ENCODE measurements around the gene OCA2. TPM values are rescaled to one million over a fixed set of nuclear protein-coding genes. Genes with fewer than 3 reads are reported as not detected.

The OCA2 gene
- total and polyA plus RNA-seq, 2 experiments from 2014 or later = 0.49 to 0.63 TPM

- H3K9me3 ChIP-seq (ENCODE audit: low read depth) = no peaks in the 10 kb centered on the region
- no peak for DNase-seq (ENCODE audit: low read depth in 1 of 2, low spot score in 1 of 2)
- no peak overlapping the region for H3K4me3 ChIP-seq
- no peaks in the 10 kb centered on the region for H3K27me3 ChIP-seq
- TF ChIP-seq CTCF (IDR thresholded peaks at IDR 0.05; ENCODE audit: low read depth, low read length) = no peak
- H3K27ac ChIP-seq = no peak overlapping the region
- H3K4me1 ChIP-seq (ENCODE audit: low read depth) = no peaks in the 10 kb centered on the region
- H3K36me3 ChIP-seq = no peaks in the 10 kb centered on the region
Measured at GRCh38 chr15:27870320-27870719, 228.8 kb downstream of the OCA2 start.

GRCh38 chr15:27869697-27870281 lies 229.3 kb downstream of the OCA2 start:
- no peaks in the 10 kb centered on the region for H3K27me3 ChIP-seq
- no peak for DNase-seq (ENCODE audit: low read depth in 1 of 2, low spot score in 1 of 2)
- H3K9me3 ChIP-seq (ENCODE audit: low read depth) = no peaks in the 10 kb centered on the region
- H3K27ac ChIP-seq = no peak overlapping the region
- no peak for TF ChIP-seq CTCF (IDR thresholded peaks at IDR 0.05; ENCODE audit: low read depth, low read length)
- no peaks in the 10 kb centered on the region for H3K36me3 ChIP-seq
- H3K4me3 ChIP-seq = no peak overlapping the region
- no peaks in the 10 kb centered on the region for H3K4me1 ChIP-seq (ENCODE audit: low read depth)

- no peaks in the 10 kb centered on the region for H3K36me3 ChIP-seq
- no peak for TF ChIP-seq CTCF (IDR thresholded peaks at IDR 0.05; ENCODE audit: low read depth, low read length)
- no peaks in the 10 kb centered on the region for H3K4me1 ChIP-seq (ENCODE audit: low read depth)
- H3K9me3 ChIP-seq (ENCODE audit: low read depth) = no peaks in the 10 kb centered on the region
- DNase-seq (ENCODE audit: low read depth in 1 of 2, low spot score in 1 of 2) = no peak
- no peak overlapping the region for H3K27ac ChIP-seq
- no peak overlapping the region for H3K4me3 ChIP-seq
- no peaks in the 10 kb centered on the region for H3K27me3 ChIP-seq
Measured at GRCh38 chr15:27868828-27869404, 230.2 kb downstream of the OCA2 start.

GRCh38 chr15:27867861-27868260 lies 231.3 kb downstream of the OCA2 start:
- Histone ChIP-seq H3K4me3 (no peak overlapping the region), H3K4me1 (ENCODE audit: low read depth) (no peaks in the 10 kb centered on the region), H3K36me3 (no peaks in the 10 kb centered on the region), H3K9me3 (ENCODE audit: low read depth) (no peaks in the 10 kb centered on the region), H3K27me3 (no peaks in the 10 kb centered on the region), H3K27ac (no peak overlapping the region)
- no peak for DNase-seq (ENCODE audit: low read depth in 1 of 2, low spot score in 1 of 2)
- TF ChIP-seq CTCF (IDR thresholded peaks at IDR 0.05; ENCODE audit: low read depth, low read length) = no peak

- Histone ChIP-seq H3K9me3 (ENCODE audit: low read depth) (no peaks in the 10 kb centered on the region), H3K4me3 (no peak overlapping the region), H3K4me1 (ENCODE audit: low read depth) (no peaks in the 10 kb centered on the region), H3K27me3 (no peaks in the 10 kb centered on the region), H3K36me3 (no peaks in the 10 kb centered on the region), H3K27ac (no peak overlapping the region)
- no peak for TF ChIP-seq CTCF (IDR thresholded peaks at IDR 0.05; ENCODE audit: low read depth, low read length)
- peak in 1 of 2 donors; percentile 17 for DNase-seq (ENCODE audit: low read depth in 1 of 2, low spot score in 1 of 2)
Measured at GRCh38 chr15:27866505-27867165, 232.5 kb downstream of the OCA2 start.

All from cardiac muscle cell (in vitro differentiated cells and primary cell).